Inferior parietal cortex (tissue), 1 donor: ENCODE results near the gene SRD5A1.

ENCODE experiments used
- DNase-seq: peaks from one replicate; pipeline ENCODE4 v3.0.0-alpha.2; 2016; ENCODE audit errors: extremely low spot score

The SRD5A1 gene

DNA sequence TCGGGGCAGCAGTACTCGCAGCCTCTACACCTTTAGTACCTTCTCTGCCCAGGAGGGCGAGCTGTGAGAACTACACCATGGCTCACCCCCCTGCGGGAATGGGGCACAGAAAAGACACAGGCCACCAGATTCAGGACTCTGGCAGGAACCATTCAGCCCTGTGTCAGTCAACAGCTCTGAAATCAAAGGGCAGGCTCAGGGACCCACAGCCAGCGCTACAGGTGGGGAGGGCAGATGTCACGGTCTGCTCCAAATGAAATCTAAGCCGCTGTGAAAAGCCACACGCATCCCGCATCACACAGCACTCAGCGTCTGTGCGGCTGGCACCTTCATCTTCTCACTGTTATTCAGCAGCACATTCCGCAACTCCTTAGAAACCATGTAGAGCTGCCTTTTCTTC is 28.3 kb upstream of the SRD5A1 start:
- DNase-seq = no peak

DNA sequence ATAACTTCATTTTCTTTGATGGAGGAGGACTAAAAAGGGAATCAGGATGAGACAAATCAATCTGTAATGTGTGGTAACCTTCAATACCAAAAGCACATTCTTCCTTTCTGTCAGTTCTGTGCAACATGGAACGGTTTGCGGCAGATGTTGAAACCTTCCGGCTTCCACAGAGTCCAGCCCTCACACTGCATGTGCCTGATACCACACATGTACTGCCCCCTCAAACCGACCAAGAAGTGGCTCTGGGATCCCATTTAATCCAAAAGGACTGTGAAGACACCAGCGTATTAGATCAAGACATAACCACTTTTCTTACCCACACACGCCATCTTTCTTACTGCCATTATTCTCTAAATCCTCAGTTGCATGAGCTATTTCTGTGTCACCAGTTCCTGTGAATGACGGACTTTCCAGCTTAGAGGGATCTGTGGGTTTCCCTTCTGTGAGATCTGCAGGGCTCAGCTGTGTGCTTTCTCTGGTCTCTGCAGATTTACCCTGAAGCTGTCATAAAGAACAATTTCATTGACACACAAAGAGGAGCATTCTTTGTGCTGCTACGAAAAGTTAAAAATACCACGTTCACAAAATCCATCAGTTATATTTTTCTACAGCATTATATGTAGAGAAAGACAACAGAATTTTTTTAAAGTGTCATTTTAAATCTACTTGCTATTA is 26.2 kb upstream of the SRD5A1 start:
- no peak for DNase-seq

DNA sequence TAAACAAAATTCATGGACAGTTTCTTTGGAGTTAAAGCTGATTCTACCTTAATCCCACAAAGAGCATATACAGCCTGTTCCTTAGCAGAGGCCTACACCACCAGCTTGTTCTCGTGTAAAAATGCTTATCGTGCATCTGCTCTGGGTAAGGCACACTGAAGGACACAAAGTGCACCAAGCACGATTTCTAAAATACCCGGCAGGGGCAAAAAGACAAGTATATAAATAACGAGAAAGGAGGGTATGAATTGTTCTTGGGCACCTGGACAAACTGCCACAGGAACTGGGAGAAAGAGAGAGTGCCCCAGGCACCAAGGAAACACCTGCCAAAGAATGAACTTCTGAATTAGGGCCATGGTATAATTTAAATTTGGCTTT is 25.7 kb upstream of the SRD5A1 start:
- DNase-seq = no peak

DNA sequence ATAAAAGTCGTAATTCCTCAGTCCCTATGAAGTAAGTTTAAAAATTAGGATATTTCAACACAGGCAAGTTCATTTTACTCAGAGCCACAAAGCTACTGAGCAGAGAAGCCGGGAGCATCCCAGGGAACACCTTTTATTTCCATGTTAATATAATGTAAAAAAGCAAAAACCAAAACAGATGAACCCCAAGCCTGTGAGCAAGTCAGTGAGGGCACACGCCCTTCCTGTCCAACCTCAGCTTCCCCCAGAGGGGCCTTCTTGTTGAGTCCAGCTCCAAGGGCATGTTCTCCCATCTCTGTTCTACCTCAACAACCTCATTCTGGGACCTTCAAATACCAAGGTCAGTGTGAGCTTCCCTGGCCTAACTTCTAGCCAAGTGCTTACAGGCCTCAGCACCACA is 25.2 kb upstream of the SRD5A1 start:
- DNase-seq = no peak

DNA sequence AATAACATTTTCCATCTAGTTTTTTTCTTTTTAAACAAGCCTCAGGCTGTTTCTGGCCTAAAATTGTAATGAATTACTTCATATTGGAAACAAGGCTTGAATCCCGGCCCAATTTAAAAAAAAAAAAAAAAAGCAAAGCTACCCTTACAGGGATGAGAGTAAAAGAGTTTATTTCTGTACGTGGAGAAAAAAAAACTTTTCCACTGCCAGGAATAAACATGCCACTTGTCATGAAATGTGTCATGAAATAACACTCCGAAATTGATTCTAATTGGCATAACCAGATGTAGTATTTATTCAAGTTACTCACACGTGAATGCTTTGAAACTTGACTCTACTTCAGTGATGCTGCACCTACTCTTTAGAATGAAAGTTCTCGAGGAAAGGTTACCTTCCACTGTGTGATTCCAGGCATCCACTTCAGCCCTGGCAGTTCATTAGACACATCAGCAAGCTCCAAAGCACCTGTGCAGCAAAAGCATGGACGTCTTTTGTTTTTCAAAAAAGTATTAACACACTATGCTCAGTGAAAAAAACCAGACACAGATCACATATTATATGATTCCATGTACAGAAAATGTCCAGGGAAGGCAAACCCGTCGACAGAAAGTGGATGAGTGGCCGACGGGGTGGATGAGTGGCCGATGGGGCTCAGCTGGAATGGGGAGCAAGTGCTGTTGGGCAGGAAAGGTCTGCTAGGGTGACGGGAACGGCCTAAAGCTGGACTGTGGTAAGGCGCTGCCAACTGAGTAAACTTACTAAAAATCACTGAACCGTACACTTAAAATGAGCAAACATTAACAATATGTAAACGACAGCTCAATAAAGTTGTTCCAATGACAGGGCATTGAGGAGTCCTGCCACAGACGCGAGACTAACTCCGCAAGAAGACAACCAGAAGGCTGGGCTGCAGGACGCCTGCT is 21.6 kb upstream of the SRD5A1 start:
- no peak for DNase-seq

DNA sequence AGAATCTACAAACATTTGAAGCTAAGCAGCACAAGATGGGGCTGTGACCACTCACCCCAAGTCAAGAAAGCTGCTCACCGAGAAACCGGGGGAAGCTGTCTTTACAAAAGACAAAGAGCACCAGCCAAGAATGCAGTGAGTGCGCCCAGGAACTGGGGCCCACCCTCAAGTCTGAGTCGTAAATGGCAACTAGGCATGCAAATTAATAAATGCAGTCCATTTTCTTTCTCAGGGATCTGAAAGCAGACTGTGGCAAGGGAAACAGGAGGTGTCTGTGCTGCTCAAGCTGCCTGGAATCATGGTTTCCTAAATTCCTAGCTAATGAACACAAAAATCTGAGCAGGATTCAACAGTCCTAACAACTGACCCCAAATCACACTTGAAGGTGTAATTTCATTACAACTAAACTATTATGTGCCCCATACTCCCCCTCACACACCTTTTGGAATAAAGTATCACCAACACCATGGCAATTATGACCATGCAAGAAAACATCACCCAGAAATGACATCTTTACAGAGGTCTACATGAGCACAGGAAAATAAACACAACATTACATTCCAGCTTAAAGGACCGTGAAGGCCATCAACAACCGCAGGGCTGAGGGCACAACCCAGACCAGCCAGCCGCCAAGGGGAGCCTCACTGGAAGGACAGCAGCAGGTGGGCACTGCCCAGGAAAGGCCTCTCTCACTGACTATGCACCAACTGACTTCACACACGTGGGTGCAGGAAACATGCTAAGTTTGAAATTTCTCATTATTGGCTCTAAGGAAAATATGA is 18.0 kb upstream of the SRD5A1 start:
- DNase-seq = no peak

DNA sequence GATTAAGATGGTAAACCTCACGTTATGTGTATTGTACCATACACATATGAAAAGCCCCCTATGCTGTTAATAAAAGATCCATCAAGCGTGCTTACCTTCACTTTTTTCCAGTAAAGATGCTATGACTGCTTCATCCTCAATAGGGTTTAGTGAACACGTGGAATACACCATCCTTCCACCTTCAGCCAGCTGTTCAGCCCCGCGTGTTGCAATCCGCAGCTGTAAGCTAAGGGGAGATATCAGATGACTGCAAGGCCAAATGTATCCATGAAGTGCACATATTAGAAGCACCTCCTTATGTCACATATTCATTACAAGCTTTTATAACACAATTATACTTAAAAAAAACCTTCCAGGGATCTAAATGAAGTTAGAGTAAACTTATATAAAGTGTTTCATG is 16.6 kb upstream of the SRD5A1 start:
- DNase-seq = no peak

DNA sequence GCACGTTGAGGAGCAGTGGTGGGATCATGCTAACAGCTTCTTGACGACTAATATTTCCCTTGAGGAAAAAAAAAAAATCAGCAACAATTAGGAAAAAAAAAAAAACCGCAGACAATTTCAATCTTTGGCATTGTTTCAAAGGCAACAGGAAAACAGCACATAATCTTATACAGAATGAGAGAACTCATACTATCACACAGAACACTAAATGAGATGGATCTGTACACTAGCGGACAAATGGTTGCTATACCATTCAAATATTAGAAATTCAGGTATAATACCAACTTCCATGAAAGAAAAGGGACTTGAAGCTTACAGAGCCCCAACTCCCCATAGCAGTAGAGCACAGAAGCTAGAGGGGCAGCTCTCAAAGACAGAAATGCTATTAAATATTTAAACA is 10.0 kb upstream of the SRD5A1 start:
- no peak for DNase-seq

DNA sequence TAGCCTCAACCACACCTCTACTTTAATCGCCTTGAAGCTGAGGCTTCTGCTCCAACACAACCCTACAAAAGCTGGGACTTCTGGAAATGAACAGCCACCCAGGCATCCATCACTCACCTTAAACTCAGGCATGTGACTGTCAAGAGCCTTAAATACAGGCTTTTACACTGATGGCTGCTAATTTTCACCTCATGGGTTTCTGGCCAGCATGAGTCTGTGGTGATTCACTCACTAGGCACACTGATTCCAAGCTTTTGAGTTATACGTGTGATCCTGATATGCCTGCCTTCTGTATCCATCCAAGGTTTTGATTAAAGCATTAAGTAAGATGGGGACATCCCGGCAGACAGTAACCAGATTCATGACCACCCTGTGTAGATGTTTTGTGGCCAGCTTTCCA is 9.3 kb upstream of the SRD5A1 start:
- DNase-seq = no peak

DNA sequence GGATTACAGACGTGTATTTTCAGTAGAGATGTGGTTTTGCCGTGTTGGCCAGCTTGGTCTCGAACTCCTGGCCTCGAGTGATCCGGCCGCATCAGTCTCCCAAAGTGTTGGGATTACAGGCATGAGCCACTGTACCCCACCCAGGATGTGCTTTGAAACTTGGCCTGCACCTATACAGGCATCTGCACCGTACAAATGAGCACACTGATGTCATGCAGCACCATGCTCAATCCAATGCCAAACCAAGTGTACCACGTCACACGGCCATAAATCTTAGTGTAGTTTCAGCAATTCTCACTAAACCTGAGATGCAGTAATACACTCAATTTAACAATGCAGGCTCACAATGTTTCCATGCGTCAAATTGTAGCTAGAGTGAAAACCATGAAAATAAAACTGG is 6.7 kb upstream of the SRD5A1 start:
- DNase-seq = no peak

DNA sequence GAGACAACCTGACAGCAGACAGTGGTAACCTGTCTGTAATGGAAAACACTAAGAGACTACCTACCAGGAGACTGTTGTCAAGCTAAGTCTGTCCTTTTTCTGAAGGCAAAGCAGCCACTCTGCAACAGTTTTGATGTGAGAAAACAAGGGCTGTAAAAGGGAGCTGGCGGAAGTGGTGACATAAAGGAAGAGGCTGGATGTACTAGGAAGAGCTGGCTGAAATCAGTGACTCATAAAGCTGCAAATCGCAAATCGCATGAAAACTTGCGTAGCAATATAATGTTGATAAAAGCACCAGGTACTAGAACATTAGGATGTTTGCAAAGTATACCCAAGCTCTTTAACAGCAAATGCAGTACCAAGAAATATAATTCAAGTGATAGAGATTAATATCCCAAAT is 1.8 kb upstream of the SRD5A1 start:
- DNase-seq = no peak

DNA sequence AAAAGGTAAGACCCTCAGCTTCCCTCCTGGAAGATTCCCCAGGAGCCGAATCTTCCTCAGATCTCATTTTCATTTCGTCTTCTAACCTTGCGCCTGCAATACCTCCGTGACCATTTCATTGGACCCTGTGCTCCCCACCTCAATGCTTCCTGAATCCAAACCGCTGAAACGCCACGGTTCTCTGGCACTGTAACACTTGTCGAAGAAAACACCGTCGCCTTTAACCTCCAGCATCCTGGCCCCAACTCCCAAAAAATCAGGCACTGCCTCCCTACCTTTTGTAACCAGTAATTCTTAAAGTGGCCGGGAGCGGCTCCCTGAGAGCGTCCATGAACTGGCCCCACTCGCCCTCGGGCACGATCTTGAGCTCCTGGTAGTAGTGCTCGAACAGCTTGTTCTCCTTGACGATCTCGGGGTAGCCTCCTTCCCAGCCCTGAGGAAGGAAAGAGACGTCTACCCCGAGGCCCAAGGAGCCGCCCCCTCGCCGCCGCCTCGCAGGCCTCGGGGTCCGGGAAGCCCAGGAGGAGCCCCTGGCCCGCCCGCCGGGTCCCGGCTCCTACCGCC is 834 bp upstream of the SRD5A1 start:
- no peak for DNase-seq

DNA sequence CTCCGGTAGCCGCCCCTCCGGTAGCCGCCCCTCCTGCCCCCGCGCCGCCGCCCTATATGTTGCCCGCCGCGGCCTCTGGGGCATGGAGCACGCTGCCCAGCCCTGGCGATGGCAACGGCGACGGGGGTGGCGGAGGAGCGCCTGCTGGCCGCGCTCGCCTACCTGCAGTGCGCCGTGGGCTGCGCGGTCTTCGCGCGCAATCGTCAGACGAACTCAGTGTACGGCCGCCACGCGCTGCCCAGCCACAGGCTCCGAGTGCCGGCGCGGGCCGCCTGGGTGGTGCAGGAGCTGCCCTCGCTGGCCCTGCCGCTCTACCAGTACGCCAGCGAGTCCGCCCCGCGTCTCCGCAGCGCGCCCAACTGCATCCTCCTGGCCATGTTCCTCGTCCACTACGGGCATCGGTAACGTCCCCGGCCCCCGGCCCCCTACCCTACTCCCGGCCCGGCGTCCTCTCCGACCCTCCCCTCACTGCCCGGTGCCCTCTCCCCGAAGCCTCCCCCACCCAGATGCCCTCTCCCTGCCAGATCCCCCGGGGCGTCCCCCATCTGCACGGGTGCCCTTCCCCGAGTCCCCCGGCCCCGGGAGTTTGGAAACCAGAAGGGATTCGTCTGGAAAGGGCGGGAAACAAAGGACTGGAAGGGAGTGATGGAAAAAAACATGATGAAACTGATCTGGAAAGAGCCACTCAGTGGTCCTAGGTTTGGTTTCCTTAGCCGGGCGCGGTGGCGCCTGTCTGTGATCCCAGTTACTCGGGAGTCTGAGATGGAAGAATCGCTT is 417 bp downstream of the SRD5A1 start:
- no peak for DNase-seq

DNA sequence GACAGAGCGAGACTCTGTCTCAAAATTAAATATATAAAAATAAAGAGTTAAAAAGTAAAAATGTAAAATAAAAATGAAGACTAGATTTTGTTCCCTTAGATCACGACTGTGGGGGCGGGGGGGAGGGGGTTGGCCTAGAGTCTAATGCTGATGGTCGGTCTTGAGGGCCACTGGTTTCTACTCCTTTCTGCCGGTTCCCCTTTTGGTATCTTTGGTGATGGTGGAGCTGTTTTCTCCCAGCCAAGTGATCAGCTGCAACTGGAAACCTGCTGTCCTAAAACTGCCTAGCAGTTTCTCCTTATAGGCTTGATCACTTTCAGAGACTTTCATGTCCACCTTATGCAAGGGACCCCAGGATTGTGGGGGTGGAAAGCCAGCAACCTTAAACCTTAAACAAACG is 1.1 kb downstream of the SRD5A1 start:
- no peak for DNase-seq

DNA sequence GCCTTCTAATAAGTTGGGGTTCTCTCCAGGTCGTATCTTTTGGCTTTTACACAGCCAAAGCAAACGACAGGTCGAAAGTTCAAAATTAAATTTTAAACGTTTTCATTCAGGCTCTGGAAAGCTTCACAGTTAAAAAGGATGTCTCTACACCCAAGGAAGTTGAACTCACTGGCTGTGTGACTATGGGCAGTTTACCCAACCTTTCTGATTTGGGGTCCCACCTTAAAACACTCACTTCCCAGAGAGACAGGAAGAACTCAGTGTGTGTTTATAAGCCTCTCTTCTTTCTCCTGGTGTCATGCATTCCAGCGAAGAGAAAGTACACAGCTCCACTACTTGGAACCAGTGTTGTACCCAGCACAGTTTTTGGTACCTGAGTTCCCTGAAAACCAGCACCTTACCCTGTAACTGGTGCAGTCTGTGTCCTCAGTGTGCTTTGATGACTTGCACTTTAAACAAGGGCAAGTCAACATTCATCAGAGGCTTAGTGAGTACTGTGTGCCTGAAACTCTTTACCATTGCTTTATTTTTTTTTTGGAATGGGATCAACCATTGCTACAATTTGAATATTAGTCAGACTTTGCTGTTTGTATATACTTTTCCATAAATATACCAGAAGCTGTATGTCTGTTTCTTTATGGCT is 1.7 kb downstream of the SRD5A1 start:
- DNase-seq = no peak

DNA sequence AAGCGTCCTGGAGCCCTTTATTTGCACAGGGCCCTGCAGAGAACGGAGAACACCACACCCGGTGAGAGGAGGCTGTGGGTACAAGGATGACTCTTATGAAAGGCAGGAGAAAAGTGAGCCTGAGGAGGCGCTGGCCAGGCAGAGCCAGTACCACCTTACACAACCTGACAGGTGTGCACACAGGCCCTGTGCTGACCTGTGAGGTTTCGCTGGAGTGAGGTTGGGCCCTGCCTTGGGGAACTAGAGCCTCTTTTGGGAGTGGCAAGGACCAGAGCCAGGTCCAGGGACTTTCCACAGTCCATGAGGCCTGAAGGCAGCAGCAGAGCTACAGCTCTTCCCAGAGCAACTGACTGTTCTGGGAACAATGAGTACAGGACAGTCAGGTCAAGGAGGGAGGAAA is 3.1 kb downstream of the SRD5A1 start:
- DNase-seq = no peak

DNA sequence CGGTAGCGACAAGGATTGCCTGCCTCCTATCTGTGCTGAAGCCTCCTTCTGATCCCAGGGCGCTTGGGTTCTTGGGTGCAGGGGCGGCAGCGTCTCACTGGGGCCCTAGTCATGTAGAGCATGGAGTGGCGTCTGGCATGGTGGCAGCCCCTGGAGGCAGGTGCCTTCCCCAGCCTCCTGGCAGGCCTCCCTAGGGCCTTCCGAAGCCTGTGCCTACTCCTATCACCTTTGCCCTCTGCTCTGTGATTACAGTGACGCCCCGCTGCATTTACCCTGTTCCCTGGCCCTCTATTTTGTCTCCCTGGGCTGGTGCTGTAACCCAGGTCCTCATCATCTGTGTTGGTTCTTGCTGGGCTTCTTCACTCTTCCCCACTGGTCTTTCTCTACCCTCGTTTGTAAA is 3.8 kb downstream of the SRD5A1 start:
- DNase-seq = no peak

DNA sequence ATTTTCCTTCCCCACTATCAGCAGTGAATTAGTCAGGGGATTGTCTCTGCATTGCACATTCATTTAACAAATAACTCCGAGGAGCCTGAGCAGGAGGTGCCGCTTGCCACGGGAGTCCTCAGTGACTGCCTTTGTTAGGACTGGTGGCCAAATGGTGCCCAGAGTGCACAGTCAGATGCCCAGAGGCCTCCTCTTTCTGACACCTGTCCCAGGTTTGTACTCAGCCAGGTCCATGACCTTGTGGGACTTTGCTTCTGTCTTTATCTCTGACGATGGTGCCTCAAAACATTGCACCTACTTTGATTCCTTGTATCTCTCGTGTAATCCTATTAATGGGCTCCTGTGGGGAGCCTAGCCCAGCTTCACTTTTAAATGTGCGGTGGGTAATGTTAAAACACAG is 4.3 kb downstream of the SRD5A1 start:
- no peak for DNase-seq

DNA sequence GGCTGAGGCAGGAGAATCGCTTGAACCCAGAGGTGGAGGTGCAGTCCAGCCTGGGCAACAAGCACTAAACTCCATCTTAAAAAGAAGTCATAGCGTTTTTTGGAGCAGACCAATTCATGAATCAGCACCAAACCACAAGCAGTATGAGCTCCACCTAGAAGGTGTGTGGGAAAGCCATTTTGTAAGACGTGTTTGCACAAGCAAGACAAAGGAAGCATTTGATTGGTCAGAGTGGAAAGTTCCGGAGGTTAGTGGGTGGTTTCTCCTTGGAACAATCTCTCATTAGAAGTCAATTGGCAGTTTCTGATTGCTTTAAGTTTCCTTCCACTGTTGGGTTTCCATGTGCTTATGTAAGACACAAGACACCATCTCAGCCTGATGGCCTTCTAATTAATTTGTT is 5.0 kb downstream of the SRD5A1 start:
- DNase-seq = no peak

DNA sequence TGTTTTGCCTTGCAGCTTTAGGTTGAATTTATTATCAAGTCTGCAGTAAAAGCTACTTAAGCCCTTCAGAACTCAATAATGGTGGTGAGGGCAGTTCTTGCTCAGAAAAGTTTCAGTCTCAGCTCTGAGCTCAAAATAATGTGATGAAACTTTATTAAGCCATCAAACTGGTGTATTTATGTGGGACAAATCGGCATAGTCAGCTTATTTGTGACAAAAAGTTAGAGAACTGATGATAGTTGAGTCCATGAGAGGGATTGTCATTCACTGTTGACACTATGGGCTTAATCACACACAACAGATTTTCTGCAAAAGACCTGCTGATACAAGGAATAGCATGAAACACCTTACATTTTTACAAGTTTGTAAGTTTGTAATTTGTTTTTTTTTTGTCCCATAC is 9.4 kb downstream of the SRD5A1 start:
- DNase-seq = no peak

DNA sequence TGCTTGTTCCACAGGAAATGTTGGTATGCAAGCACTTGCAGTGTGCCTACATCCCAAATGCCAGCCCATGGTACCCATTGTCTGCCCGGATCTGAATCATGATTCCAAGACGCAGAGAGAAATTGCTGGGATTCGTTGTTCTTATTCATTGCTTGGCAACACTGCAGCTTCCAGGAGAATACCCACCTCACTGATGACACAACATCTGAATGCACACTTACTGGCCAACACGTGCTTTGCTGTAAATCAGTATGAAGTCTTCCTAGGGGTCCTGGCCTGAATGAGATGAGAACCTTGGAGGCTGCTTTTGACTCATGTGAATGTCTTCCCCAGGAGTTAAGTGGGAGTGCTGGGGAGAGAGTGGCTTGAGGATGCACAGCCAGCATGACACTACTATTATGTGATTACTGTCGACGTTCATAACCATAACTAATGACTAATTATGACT is 11.6 kb downstream of the SRD5A1 start:
- DNase-seq = no peak
